ENCODE measurements around the gene OR10A4. TPM values are rescaled to one million over a fixed set of nuclear protein-coding genes. Genes with fewer than 3 reads are reported as not detected.

Gene OR10A4
- polyA plus RNA-seq, 1 donor from 2014 or later: not detected

Other genes starting within 250 kb of the OR10A4 start
- 30.1 and 42.4 TPM in 2 replicates for gene DCHS1, start 220.8 kb upstream of the OR10A4 start, polyA plus RNA-seq
- 23.0 and 28.3 TPM in 2 replicates for gene MRPL17, start 193.3 kb upstream of the OR10A4 start, polyA plus RNA-seq
- gene OR2AG2, start 104.6 kb upstream of the OR10A4 start, polyA plus RNA-seq: not detected in 2 replicates
- not detected in 2 replicates for gene OR2AG1, start 93.6 kb upstream of the OR10A4 start, polyA plus RNA-seq
- gene OR6A2, start 76.9 kb upstream of the OR10A4 start, polyA plus RNA-seq: 0.05 TPM in 1 of 2 replicates, not detected in the other
- gene OR10A5, start 30.9 kb upstream of the OR10A4 start, polyA plus RNA-seq: not detected in 2 replicates
- not detected in 2 replicates for gene OR10A2, start 13.6 kb upstream of the OR10A4 start, polyA plus RNA-seq
- not detected in 2 replicates for gene OR2D2, start 15.9 kb downstream of the OR10A4 start, polyA plus RNA-seq
- not detected in 2 replicates for gene OR2D3, start 44.4 kb downstream of the OR10A4 start, polyA plus RNA-seq
- gene ZNF215, start 49.8 kb downstream of the OR10A4 start, polyA plus RNA-seq: 0.38 and 2.5 TPM in 2 replicates
- 6.9 and 7.6 TPM in 2 replicates for gene ZNF214, start 143.7 kb downstream of the OR10A4 start, polyA plus RNA-seq
- gene NLRP14, start 143.9 kb downstream of the OR10A4 start, polyA plus RNA-seq: 0.44 and 0.48 TPM in 2 replicates
- gene RBMXL2, start 212.4 kb downstream of the OR10A4 start, polyA plus RNA-seq: not detected in 2 replicates

Measured in neural cell (in vitro differentiated cells).